NT2/D1 (cell line): ENCODE measurements around the gene CEP85L.

Experiments used
- DNase-seq: peaks from one replicate; pipeline ENCODE4 v3.0.0-alpha.2; 2011; ENCODE audit warnings: low read depth, low spot score
- H3K27me3 ChIP-seq: 2 replicates; pipeline ENCODE4 v1.6.0; 2011; ENCODE audit warnings: mild to moderate bottlenecking; ENCODE audit not compliant: insufficient read length, insufficient read depth
- H3K36me3 ChIP-seq: 2 replicates; pipeline ENCODE4 v1.6.1; 2011; ENCODE audit warnings: mild to moderate bottlenecking, low read length, mixed read lengths; ENCODE audit not compliant: insufficient read depth, insufficient read length
- H3K4me1 ChIP-seq: 2 replicates; pipeline ENCODE4 v1.5.1; 2011; ENCODE audit not compliant: insufficient read depth, insufficient read length
- H3K4me3 ChIP-seq: 2 replicates; pipeline ENCODE4 v1.5.1; 2011; ENCODE audit warnings: low read depth; ENCODE audit not compliant: insufficient read length
- H3K9ac ChIP-seq: 2 replicates; pipeline ENCODE4 v1.6.0; 2011; ENCODE audit warnings: low read depth; ENCODE audit not compliant: insufficient read length
- H3K9me3 ChIP-seq: 2 replicates; pipeline ENCODE4 v1.5.1; 2011; ENCODE audit warnings: mild to moderate bottlenecking, low read length; ENCODE audit not compliant: insufficient read depth
- SUZ12 ChIP-seq: IDR thresholded peaks from 2 replicates; pipeline ENCODE4 v1.6.1; 2011; ENCODE audit not compliant: insufficient read length, insufficient read depth; ENCODE audit errors: extremely low read depth
- YY1 ChIP-seq: IDR thresholded peaks from 2 replicates; pipeline ENCODE4 v1.6.1; 2011; ENCODE audit not compliant: insufficient read length, insufficient read depth
- ZNF274 ChIP-seq: IDR thresholded peaks from 2 replicates; pipeline ENCODE4 v1.6.1; 2011; ENCODE audit warnings: mild to moderate bottlenecking, low read depth, low read length

Gene CEP85L

GRCh38 chr6:118632359-118632758 lies 19.0 kb downstream of the CEP85L start:
- DNase-seq = no peak

GRCh38 chr6:118630923-118631322 lies 20.5 kb downstream of the CEP85L start:
- Histone ChIP-seq H3K27me3 (no peaks in the 10 kb centered on the region), H3K36me3 (peaks cover 5% of the 10 kb centered on the region), H3K4me1 (no peaks in the 10 kb centered on the region), H3K4me3 (no peak overlapping the region), H3K9ac (no peak overlapping the region), H3K9me3 (peaks cover 8% of the 10 kb centered on the region)
- no peak for DNase-seq
- no peak for TF ChIP-seq ZNF274

More at GRCh38 chr6:118632359-118632758, 19.0 kb downstream of the CEP85L start:
- H3K4me1 ChIP-seq = no peaks in the 10 kb centered on the region
- no peaks in the 10 kb centered on the region for H3K9me3 ChIP-seq
- H3K36me3 ChIP-seq = peaks cover 5% of the 10 kb centered on the region
- no peaks in the 10 kb centered on the region for H3K27me3 ChIP-seq
- no peak overlapping the region for H3K9ac ChIP-seq
- H3K4me3 ChIP-seq = no peak overlapping the region
- TF ChIP-seq SUZ12 (no peak), ZNF274 (no peak), YY1 (no peak)

- peaks cover 14% of the 10 kb centered on the region for H3K9me3 ChIP-seq
- TF ChIP-seq ZNF274 (no peak), YY1 (no peak)
- DNase-seq = no peak
- no peaks in the 10 kb centered on the region for H3K4me1 ChIP-seq
- H3K4me3 ChIP-seq = no peak overlapping the region
- peaks cover 5% of the 10 kb centered on the region for H3K36me3 ChIP-seq
- no peak overlapping the region for H3K9ac ChIP-seq
- H3K27me3 ChIP-seq = no peaks in the 10 kb centered on the region
Measured at GRCh38 chr6:118630067-118630466, 21.3 kb downstream of the CEP85L start.

- Histone ChIP-seq H3K4me1 (no peaks in the 10 kb centered on the region), H3K4me3 (no peak overlapping the region), H3K9ac (no peak overlapping the region), H3K27me3 (no peaks in the 10 kb centered on the region), H3K36me3 (peaks cover 5% of the 10 kb centered on the region), H3K9me3 (peaks cover 14% of the 10 kb centered on the region)
- no peak for DNase-seq
- TF ChIP-seq SUZ12 = no peak
- TF ChIP-seq YY1 = no peak
- no peak for TF ChIP-seq ZNF274
Measured at GRCh38 chr6:118627724-118628123, 23.7 kb downstream of the CEP85L start.

- Histone ChIP-seq H3K4me3 (no peak overlapping the region), H3K27me3 (no peaks in the 10 kb centered on the region), H3K4me1 (no peaks in the 10 kb centered on the region), H3K9ac (no peak overlapping the region), H3K36me3 (peaks cover 4% of the 10 kb centered on the region), H3K9me3 (peaks cover 14% of the 10 kb centered on the region)
- no peak for DNase-seq
- TF ChIP-seq SUZ12 = no peak
- no peak for TF ChIP-seq YY1
Measured at GRCh38 chr6:118625833-118626232, 25.6 kb downstream of the CEP85L start.

- peaks cover 14% of the 10 kb centered on the region for H3K9me3 ChIP-seq
- no peak overlapping the region for H3K4me3 ChIP-seq
- TF ChIP-seq SUZ12 = no peak
- no peak for TF ChIP-seq YY1
- no peak for TF ChIP-seq ZNF274
- H3K36me3 ChIP-seq = no peaks in the 10 kb centered on the region
- H3K4me1 ChIP-seq = no peaks in the 10 kb centered on the region
- DNase-seq = no peak
- H3K27me3 ChIP-seq = no peaks in the 10 kb centered on the region
- H3K9ac ChIP-seq = no peak overlapping the region
Measured at GRCh38 chr6:118621799-118622470, 29.5 kb downstream of the CEP85L start.

- H3K36me3 ChIP-seq = peaks cover 5% of the 10 kb centered on the region
- H3K4me3 ChIP-seq = no peak overlapping the region
- TF ChIP-seq SUZ12 (no peak), ZNF274 (no peak), YY1 (no peak)
- H3K27me3 ChIP-seq = no peaks in the 10 kb centered on the region
- no peaks in the 10 kb centered on the region for H3K4me1 ChIP-seq
- no peak overlapping the region for H3K9ac ChIP-seq
- no peaks in the 10 kb centered on the region for H3K9me3 ChIP-seq
- DNase-seq = no peak
Measured at GRCh38 chr6:118620202-118620601, 31.2 kb downstream of the CEP85L start.
